CD4-positive, alpha-beta T cell treated with Interleukin-12 subunit alpha and Interleukin-12 subunit beta, for 1 hour (primary cell): ENCODE data around the gene GRK5.

ENCODE experiments used
- DNase-seq: peaks from one replicate; pipeline ENCODE4 v3.0.0-alpha.2; 2020

Gene GRK5

GRCh38 chr10:119367841-119368549 lies 160.6 kb downstream of the GRK5 start:
- no peak for DNase-seq

DNA sequence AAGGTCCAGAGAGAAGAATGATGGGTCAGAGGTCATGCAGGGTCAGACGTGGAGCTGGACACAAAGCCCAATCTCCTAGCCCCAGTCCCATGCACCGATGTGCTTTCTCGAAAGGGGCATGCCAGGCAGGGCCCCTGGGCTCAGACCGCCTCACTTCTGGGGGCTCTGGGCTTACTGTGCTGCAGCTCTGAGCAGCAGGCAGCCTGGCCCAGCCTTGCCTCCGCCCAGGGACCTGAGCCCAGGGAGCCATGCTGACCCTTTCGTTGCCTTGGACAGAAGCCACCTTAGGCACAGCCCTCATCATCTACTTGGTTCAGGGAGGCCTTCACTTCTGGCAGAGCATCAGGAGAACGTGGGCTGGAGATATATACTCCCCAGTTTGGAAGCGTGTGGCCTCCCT lies 161.2 kb downstream of the GRK5 start:
- DNase-seq = no peak

DNA sequence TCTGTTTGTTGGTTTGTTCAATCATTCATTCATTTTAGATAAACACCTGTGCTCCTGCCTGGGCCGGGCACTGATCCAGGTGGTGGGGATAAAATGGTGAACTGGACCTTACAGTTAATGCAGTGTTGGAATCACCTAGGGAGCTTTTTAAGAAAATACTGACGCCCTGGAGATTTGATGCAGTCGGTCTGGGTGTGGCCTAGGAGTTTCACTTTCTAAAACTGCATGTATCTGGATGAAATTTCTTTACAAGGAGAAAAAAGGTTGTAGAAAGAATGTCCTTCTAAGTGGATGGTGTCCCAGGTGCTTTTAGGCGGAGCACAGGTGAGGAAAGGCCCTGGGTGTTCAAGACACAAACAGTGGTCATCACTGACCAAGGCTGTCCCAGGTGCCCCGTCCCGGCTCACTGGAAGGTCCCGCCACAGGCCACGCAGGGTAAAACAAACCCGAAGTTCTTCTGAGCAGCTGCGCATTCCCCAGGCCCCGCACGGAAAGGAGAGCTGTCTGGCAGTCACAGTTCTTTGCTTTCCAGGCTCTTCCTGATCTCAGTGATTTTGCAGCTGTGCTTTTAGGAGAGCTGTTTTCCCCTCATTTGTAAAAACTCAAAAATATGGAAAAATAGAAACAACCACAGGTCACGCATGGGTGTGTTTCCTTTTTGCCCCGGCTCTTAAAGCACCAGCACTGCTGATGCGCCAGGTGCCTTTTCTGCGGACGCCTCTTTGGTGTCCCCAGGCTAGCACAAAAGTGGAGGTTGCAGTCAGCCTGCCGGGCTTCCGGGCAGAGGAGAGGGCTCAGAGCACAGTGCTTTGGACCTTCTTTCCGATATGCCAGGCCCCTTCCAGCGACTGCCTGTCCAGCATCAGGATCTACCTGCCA lies 161.9 kb downstream of the GRK5 start:
- DNase-seq = no peak

DNA sequence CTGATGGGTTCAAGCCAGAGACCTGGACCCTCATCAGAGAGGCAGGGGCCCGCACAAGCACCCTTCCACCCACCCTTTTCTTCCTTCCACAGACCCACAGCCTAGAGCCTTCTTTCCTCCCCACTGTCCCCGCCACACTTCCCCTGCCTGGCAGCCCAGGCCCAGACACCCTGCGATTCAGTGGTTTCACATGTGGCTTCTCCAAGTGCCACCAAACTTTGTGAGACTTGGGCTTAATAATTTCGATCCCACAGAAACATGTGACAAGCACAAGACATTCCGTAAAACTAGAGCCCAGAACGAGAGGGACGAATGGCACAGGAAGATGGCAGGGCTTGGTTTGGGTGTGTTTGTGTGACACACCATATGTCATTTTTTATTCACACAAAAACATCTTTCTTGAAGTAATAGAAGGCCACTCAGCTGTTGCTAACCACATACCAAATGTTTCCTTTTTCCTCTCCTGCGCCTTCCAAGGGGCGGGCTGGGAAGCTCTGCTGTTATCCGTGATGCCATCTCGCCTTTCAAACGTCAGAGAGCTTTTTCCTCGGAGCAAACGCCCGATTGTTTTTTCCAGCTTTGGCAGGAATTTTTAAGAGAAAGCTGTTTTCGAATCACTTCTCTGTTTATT lies 162.9 kb downstream of the GRK5 start:
- DNase-seq = no peak

- no peak for DNase-seq
Observed at GRCh38 chr10:119370972-119371703, 163.8 kb downstream of the GRK5 start.

- no peak for DNase-seq
Observed at GRCh38 chr10:119371704-119372663, 164.6 kb downstream of the GRK5 start.

DNA sequence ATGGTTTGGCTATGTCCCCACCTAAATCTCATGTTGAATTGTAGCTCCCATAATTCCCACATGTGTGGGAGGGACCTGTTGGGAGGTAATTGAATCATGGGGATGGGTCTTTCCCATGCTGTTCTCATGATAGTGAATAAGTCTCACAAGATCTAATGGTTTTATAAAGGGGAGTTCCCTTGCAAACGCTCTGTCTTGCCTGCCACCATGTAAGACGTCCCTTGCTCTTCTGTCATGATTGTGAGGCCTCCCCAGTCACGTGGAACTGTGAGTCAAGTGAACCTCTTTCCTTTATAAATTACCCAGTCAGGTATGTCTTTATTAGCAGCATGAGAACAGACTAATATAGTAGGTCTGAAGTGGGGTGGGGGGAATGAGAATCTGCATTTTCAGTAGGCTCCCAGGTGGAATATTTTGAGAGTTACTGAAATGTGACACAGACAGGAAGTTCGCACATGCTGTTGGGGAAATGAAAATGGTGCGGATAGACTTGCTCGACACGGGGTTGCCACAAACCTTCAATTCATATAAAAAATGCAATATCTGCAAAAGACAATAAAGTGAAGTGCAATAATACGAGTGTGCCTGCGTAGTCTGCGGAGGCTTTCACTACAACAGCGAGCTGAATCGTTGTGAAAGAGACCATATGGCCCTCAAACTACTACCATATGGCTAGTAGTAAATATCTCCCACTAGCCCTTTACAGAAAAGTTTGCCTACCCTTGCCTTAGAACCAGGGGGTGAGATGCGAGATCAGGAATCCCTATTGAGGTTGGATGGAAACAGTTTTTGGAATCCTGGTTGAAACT lies 166.1 kb downstream of the GRK5 start:
- DNase-seq = no peak

GRCh38 chr10:119374236-119374635 lies 166.9 kb downstream of the GRK5 start:
- DNase-seq = no peak

GRCh38 chr10:119375574-119376272 lies 168.4 kb downstream of the GRK5 start:
- DNase-seq = no peak

DNA sequence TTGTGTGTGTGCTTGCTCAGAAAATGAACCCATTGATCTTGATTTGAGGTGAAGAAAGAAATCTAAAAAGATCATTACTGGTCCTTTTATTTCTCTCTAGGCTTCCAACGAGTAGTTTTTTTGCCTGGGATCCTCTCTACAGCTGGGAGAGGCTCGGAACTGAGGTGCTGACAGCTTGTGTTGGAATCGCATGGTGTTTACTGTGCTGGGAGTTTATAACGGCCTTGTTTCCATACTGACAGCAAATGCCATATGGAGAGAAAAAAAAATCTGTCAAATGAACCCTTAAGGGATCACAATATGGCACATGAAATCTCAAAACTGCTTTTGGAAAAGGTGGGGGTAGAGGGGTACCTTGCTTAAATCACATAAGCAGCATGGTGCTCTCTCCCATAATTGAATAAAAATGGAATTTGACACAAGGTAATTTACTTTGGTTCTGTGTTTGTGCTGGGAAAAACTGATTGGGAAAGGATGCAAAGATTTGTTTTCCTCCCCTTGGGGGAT lies 170.1 kb downstream of the GRK5 start:
- DNase-seq = no peak

- DNase-seq = no peak
Observed at GRCh38 chr10:119377958-119378736, 170.8 kb downstream of the GRK5 start.

- DNase-seq = no peak
Observed at GRCh38 chr10:119378737-119379067, 171.3 kb downstream of the GRK5 start.

DNA sequence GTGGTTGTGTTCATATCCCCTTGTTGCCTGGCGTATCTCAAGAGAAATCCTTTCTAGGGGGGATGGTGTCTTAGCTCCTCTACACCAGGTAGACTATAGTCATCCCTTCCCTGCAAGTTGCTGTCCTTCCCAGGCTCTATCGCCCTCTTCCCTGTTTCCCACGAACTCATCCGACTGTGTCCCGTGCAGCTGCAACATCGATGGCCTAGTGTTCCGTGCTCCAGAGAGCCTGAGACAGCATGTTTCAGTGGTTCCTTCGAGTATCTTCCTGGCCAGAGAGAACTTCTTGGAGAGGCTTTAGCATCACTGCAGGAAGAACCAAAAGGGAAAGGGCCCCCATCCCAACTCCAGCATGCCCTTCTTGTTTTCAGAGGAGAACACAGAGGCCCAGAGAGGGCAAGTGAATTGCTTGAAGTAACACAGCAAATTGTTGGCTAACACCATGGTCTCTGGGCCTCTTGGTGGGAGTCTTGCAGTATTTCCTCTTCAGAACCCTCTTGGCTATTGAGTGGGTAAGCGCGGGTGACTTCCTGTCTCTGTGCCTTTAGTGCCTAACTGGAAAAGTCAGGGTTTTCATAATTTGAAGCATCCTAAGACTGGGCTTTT lies 172.2 kb downstream of the GRK5 start:
- no peak for DNase-seq

- no peak for DNase-seq
Observed at GRCh38 chr10:119383174-119383856, 175.9 kb downstream of the GRK5 start.

- no peak for DNase-seq
Observed at GRCh38 chr10:119384127-119384526, 176.8 kb downstream of the GRK5 start.

GRCh38 chr10:119386666-119387065 lies 179.3 kb downstream of the GRK5 start:
- DNase-seq = no peak

GRCh38 chr10:119388849-119389345 lies 181.5 kb downstream of the GRK5 start:
- DNase-seq = no peak
